Heart left ventricle (tissue), 13 donors: ENCODE data around the gene KCNK18.

Experiments
- CTCF ChIP-seq, 12 donors: fragments of 200-600 bp; sonication (generic) in 4 of 12; IDR thresholded peaks; one replicate each; pipeline versions ENCODE4 v1.5.0 to v1.8.0; 2018 to 2022; ENCODE audit warnings: antibody characterized with exemption in 12 of 12, mild to moderate bottlenecking in 5 of 12
- POLR2A ChIP-seq, 2 donors: fragments of 450-650 bp; IDR thresholded peaks; one replicate each; pipeline ENCODE4 v1.6.1; 2017; ENCODE audit warnings: antibody characterized with exemption in 2 of 2, mild to moderate bottlenecking in 2 of 2, moderate library complexity in 2 of 2
- donor health status: ischemic (EF 13 %, LVEDD 7.1; RV severe dilation, severe dysfunction).
- donor health status: DM: no; HTN: yes; CAD: no.
- donor health status: DM: no; HTN: no; CAD: no.
- donor health status: ischemic (EF 25% LVEDD 6.9; RV normal size, moderate dysfunction).
- donor health status: ischemic (EF 25% LVEDD 5.7; RV mildly dilated, moderate dysfunction).
- donor health status: ischemic (EF 35%, LVEDD 5.7; RV mildly dilated, moderate dysfunction).
- donor health status: nonischemic (EF 11% LVEDD 7.7; RV severe dilation, severe dysfunction).
- donor health status: DM: yes; HTN: yes; CAD: no.
- donor health status: PGD.
- donor health status: ischemic (EF 29% LVEDD 5.4; RV normal size, mild dysfunction).
- donor health status: nonischemic (EF 23%, LVEDD 6.1; RV moderate dilation, normal function).

- no peak for TF ChIP-seq CTCF (IDR thresholded peaks at IDR 0.05)
- no peak for TF ChIP-seq POLR2A (IDR thresholded peaks at IDR 0.05)
Observed at GRCh38 chr10:117248750-117249465, 51.6 kb downstream of the KCNK18 start.
